Stimulated activated CD8-positive, alpha-beta memory T cell treated with anti-CD3 and anti-CD28 coated beads, Interleukin-15, amount 100 ng/mL, for 4 hours (primary cell): Measurements from ENCODE around the gene CACNA1C.

Experiments used
- DNase-seq, 2 donors: peaks; one replicate each; pipeline ENCODE4 v3.0.0-alpha.2; 2020; ENCODE audit warnings: low read depth in 2 of 2

CACNA1C gene

DNA sequence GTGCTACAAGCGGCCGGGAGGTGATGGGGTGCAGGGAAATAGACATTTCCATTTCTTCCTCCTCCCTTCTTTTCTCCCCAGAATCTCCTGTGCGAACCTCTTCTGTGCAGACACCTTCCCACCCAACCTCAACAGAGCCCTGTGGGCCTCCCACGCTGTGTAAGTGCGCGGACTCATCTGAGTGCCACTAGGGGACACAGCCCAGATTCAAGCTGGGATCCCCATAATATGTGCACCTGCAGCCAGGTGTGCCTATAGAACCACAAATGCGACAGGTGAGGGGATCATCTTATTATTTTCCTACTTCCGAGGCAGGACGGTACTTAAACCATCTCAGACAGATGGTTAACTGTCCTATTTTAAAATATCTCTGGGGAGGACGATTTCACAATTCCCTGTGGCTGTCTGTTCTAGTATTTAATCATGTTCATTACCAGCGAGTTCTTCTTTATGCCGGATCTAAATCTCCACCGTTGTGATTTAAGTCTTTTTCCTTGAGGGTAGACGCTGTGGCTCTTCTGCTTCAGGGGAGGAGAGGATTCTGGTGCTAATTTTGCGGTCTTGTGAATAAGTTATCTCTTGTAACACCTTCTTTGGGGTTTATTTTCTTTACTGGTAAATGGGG is 17.2 kb upstream of the CACNA1C start:
- no peak for DNase-seq

DNA sequence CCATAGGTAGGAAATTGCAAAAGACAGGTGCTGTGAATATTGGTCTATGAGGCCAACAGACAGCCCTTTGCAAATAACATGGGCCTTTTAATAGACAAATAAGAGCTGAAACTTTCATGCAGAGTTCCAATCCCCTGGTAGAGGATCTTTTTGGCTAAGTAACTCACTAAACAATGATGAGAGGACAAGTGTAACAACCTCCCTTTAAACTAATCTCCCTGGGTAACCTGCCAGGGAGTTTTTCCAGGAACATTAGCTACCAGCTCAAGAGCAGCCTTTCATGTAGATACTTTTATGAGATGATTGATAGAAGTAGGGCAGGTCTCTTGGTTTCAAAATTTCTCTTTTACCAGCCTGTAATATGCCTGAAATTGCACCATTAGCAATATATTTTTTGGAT is 13.8 kb upstream of the CACNA1C start:
- no peak for DNase-seq

GRCh38 chr12:2043054-2043453 is 9.7 kb upstream of the CACNA1C start:
- DNase-seq, result no peak

- no peak for DNase-seq
Observed at GRCh38 chr12:2044165-2044564, 8.6 kb upstream of the CACNA1C start.

- DNase-seq, result no peak
Observed at GRCh38 chr12:2046957-2047356, 5.8 kb upstream of the CACNA1C start.

DNA sequence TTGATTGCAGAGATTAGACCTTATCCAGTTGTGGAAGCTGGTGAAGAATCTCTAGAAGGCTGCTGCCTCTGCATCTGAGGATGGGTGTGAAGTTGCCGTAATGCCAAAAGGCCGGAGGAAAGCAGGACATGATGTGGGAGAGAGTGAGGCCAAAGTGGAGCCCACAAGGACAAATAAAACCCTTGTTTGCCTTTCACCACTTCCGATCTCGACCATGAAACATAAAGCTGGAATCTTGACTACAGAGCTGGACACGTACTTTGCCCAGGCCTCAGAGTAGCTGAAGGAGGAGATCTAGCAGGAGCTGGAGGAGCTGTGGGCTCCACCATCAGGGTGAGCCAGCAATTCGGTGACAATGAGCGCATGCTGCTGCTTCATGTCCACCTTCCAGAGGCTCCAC is 5.0 kb upstream of the CACNA1C start:
- DNase-seq, result no peak

- DNase-seq, result no peak
Observed at GRCh38 chr12:2049604-2050540, 2.9 kb upstream of the CACNA1C start.

GRCh38 chr12:2051700-2052621 is 826 bp upstream of the CACNA1C start:
- no peak for DNase-seq

DNA sequence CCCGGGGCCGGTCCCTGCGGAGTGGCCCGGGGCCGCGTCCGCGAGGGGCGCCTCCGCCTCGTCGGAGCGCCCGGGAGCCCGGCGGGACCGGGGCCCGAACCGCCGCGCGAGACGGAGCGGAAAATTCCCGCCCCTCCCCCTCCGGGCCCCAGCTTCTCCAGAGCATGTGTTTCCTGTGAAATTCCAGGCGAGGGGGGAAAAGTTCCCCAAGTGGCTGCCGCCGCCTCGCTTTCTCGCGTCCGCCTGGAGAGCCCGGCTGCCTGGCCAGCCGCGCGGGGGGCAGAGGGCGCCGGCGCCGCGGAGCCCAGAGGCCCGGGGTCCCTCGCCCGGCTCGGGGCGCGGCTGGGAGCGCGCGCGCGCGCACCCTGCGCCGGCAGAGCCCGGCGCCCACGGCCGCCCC is 904 bp downstream of the CACNA1C start:
- no peak for DNase-seq

- no peak for DNase-seq
Observed at GRCh38 chr12:2054091-2055018, 1.6 kb downstream of the CACNA1C start.

DNA sequence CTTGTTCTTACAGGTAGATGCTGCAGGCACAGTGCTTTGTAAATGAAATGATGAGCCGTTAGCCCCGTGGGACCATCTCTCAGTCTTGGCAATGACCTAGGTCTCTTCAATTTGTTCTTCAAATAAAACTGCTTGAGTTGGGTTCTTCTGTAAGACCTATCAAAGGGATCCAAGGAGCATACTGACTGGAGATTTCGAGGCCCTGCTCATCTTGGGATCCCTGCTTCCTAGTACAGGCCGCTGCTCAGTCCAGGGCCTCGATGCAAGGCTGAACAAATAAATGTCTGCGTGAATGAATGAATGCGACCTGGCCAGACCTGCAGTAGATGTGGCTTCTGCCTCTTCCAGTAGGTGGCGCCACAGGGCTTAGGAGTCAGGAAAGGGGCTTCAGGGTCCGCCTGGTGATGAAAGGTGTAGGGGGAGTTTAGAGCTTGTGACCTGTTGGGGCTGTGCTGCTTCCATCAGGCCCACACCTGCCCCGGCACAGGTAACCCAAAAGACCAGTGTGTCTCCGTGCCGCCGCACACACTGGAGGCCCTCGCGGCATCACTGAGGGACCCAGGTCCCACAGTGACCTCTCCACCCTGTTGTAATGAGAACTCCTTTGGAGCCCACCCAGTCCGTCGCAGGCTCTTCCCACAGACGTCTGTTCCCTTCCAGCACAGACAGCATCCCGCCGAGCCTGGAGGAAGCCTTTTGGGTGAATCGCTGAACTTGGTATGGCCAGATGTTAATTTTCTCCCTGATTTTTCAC is 4.4 kb downstream of the CACNA1C start:
- DNase-seq, result peak in 1 of 2 donors; percentile 10

- DNase-seq, result no peak
Observed at GRCh38 chr12:2057795-2058408, 5.1 kb downstream of the CACNA1C start.

- no peak for DNase-seq
Observed at GRCh38 chr12:2058837-2059236, 6.0 kb downstream of the CACNA1C start.

DNA sequence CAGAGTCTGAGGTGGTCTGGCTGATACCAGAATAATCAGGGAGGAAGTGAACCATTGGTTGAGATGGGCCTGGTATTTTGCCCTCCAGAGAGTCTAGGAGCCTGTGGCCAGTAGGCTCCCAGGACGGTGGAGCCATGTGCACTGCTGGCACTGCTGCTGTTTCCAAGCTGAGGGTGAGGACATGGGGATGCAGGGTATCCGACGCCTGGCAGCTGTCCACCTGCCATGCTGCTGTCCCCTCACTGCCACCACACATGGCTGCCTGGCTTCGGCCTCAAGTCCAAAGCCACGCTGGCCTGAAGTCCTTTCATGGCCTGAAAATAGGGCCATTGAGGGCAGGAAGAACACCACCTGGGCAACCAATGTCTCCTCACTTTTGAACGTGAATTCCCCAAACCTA is 8.6 kb downstream of the CACNA1C start:
- no peak for DNase-seq

- no peak for DNase-seq
Observed at GRCh38 chr12:2064071-2064507, 11.3 kb downstream of the CACNA1C start.

- DNase-seq, result no peak
Observed at GRCh38 chr12:2068653-2069052, 15.9 kb downstream of the CACNA1C start.

DNA sequence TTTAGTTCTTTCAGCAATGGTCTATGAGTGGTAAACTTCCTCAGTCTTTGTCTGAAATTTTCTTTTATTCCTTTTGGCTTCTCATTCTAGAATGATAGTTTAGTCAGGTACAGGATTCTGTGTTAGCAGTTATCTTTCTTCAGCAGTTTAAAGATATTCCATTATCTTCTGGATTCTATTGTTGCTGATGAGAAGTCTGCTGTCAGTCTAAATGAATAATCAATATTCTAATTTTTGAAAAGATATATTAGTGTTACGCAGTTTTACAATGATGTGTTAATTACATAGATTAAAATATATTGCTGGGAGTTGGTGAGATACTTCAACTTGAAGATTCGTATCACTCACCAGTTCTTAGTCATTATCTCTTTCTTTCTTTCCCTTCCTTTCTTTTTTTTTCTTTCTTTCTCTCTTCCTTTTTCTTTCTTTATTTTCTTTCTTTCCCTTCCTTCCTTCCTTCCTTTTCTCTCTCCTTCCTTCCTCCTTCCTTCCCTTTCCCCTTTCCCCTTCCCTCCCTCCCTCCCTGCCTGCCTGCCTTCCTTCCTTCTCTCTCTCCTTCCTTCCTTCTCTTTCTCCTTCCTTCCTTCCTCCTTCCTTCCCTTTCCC is 17.8 kb downstream of the CACNA1C start:
- no peak for DNase-seq

DNA sequence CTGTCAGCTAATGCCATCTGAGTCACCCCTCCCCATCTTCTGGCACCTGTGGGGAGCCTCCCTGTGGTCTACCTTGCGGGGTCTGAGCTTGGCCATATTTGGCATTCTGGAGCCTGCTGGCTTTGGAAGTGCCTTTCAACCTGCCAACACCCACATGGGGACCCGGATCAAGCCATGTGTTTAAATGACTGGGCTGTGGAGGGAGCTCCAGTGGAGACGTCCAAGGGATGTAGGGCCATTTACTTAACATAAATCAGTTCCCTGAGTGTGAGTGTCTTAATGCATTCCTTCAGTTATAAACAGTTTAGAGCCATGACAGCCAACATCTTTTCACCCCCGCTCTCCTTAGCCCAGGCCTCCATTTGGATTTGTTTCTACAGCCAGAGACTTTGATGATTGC is 22.0 kb downstream of the CACNA1C start:
- DNase-seq, result no peak

- no peak for DNase-seq
Observed at GRCh38 chr12:2075508-2076195, 22.9 kb downstream of the CACNA1C start.
